Nephron progenitor cell (in vitro differentiated cells): ENCODE data around the gene SPG21.

ENCODE experiments used
- DNase-seq: peaks from one replicate; pipeline ENCODE4 v3.0.0; 2021
- H3K27ac Mint-ChIP-seq: 2 replicates; pipeline ENCODE4 v1.8.0; 2021; ENCODE audit warnings: mild to moderate bottlenecking, moderate library complexity, mixed read lengths
- H3K27me3 Mint-ChIP-seq: 2 replicates; pipeline ENCODE4 v1.8.0; 2021; ENCODE audit warnings: mild to moderate bottlenecking, low read depth, mixed read lengths; ENCODE audit not compliant: poor library complexity
- H3K36me3 Mint-ChIP-seq: 2 replicates; pipeline ENCODE4 v1.8.0; 2021; ENCODE audit warnings: low read depth, mixed read lengths
- H3K4me1 Mint-ChIP-seq: 2 replicates; pipeline ENCODE4 v1.8.0; 2021; ENCODE audit warnings: mixed read lengths
- H3K4me3 Mint-ChIP-seq: 2 replicates; pipeline ENCODE4 v1.8.0; 2021; ENCODE audit warnings: mild to moderate bottlenecking, moderate library complexity, mixed read lengths
- H3K9me3 Mint-ChIP-seq: 2 replicates; pipeline ENCODE4 v1.8.0; 2021; ENCODE audit warnings: mild to moderate bottlenecking, moderate library complexity, mixed read lengths
- CTCF ChIP-seq: fragments of 200-600 bp; sonication (generic); IDR thresholded peaks from 2 replicates; pipeline ENCODE4 v1.5.0; 2021; ENCODE audit warnings: antibody characterized with exemption

The SPG21 gene

GRCh38 chr15:64934023-64934422, 55.7 kb downstream of the SPG21 start:
- Mint-ChIP-seq H3K9me3 (peaks cover 7% of the 10 kb centered on the region), H3K4me3 (no peak overlapping the region), H3K27me3 (peaks cover 3% of the 10 kb centered on the region), H3K36me3 (peaks cover 15% of the 10 kb centered on the region), H3K4me1 (peaks cover 21% of the 10 kb centered on the region), H3K27ac (no peak overlapping the region)
- TF ChIP-seq CTCF = no peak
- DNase-seq = no peak

- Mint-ChIP-seq H3K36me3 (peaks cover 15% of the 10 kb centered on the region), H3K4me3 (no peak overlapping the region), H3K4me1 (peaks cover 31% of the 10 kb centered on the region), H3K27ac (no peak overlapping the region), H3K27me3 (peaks cover 10% of the 10 kb centered on the region), H3K9me3 (peaks cover 7% of the 10 kb centered on the region)
- TF ChIP-seq CTCF = no peak
- no peak for DNase-seq
These were observed 58.3 kb downstream of the SPG21 start for GRCh38 chr15:64931381-64931780.

DNA sequence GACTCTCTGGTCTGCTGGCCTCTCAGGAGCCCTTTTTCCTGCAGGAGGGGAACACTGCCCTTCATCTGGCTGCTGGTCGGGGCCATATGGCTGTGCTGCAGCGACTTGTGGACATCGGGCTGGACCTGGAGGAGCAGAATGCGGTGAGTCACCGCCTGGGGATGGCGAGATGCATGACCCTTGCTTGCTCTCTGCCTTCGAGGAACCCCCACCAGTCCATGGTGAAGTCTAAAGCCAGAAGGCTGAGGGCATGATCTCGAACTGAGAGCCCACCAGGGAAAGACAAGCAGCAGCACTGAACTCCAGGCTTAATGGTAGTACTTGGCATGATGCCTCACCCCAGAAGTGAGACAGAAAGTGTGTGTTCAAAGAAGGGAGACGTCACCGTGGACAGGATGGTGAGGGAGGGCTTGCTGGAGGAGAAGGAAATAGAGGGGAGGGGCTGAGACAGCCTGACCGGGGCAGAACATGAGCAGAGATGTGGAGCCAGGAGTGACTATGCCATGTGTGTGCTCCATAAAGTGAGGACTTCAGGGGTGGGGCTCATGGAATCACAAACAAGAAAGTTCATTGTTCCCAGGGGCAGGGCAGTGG, 58.8 kb downstream of the SPG21 start:
- DNase-seq = no peak
- peaks cover 31% of the 10 kb centered on the region for H3K4me1 Mint-ChIP-seq
- H3K36me3 Mint-ChIP-seq = peaks cover 15% of the 10 kb centered on the region
- no peak for TF ChIP-seq CTCF
- H3K9me3 Mint-ChIP-seq = peaks cover 7% of the 10 kb centered on the region
- peak overlapping the region; percentile 53 for H3K27ac Mint-ChIP-seq
- peaks cover 10% of the 10 kb centered on the region for H3K27me3 Mint-ChIP-seq
- no peak overlapping the region for H3K4me3 Mint-ChIP-seq

- H3K27ac Mint-ChIP-seq = peak overlapping the region; percentile 10
- no peak overlapping the region for H3K4me3 Mint-ChIP-seq
- no peak for TF ChIP-seq CTCF
These were observed 59.6 kb downstream of the SPG21 start for GRCh38 chr15:64930019-64930652.

DNA sequence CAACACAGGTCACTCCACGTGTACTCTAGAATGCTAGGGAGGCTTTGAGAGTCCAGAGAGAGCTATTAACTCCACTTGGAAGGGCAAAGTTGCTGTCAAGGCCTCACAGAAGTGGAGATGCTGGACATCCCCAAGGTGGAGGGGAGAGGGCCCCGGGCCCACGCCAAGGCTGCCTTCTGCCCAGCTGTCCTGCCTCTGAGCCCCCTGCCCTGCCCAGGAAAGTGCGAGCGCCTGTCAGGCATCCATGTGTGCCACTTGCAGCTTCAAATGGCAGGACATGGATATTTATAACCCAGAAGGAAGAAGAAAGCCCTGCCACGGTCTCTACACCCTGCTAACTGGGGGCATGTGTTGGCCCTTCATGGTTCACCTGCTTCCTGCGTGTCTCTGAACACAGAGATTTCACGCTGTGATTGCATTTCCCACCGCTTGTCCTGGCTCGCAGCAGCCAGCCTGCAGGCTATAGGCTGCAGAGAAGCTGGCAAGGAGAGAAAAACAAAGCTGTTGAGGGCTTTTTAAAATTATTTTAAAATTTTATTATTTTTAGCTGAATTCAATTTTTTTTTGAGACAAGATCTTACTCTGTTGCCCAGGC, 61.0 kb downstream of the SPG21 start:
- H3K27ac Mint-ChIP-seq = peak overlapping the region; percentile 70
- H3K4me1 Mint-ChIP-seq = peaks cover 37% of the 10 kb centered on the region
- DNase-seq = no peak
- no peak overlapping the region for H3K4me3 Mint-ChIP-seq
- peaks cover 15% of the 10 kb centered on the region for H3K9me3 Mint-ChIP-seq
- peaks cover 19% of the 10 kb centered on the region for H3K36me3 Mint-ChIP-seq
- H3K27me3 Mint-ChIP-seq = peaks cover 10% of the 10 kb centered on the region
- no peak for TF ChIP-seq CTCF

More at GRCh38 chr15:64930019-64930652, 59.6 kb downstream of the SPG21 start:
- DNase-seq = no peak
- Mint-ChIP-seq H3K36me3 (peaks cover 19% of the 10 kb centered on the region), H3K9me3 (peaks cover 11% of the 10 kb centered on the region), H3K4me1 (peaks cover 36% of the 10 kb centered on the region), H3K27me3 (peaks cover 10% of the 10 kb centered on the region)
